ENCODE measurements around the gene MYMK.

DNA sequence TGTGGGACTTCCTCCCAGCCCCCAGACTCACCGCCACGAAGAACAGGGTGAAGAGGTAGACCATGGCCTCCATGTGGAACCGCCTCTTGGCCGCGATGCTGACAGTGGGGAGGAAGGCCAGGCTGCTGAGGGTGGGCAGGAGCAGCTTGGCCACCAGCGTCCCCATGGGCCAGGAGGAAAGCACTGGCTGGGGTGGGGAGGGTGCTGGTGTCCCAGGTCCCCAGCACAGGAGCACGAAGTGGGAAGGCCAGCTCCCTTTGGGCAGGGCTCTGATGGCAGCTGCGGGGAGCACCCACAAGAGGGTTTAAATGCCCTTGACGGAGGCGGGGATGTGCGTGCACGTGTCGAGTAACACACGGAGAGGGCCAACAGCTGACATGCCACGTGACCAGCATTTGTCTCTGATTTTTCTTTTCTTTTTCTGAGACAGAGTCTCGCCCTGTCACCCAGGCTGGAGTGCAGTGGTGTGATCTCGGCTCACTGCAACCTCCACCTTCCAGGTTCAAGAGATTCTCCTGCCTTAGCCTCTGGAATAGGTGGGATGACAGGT lies at the start of gene MYMK:
- TF ChIP-seq, protein P1, sequence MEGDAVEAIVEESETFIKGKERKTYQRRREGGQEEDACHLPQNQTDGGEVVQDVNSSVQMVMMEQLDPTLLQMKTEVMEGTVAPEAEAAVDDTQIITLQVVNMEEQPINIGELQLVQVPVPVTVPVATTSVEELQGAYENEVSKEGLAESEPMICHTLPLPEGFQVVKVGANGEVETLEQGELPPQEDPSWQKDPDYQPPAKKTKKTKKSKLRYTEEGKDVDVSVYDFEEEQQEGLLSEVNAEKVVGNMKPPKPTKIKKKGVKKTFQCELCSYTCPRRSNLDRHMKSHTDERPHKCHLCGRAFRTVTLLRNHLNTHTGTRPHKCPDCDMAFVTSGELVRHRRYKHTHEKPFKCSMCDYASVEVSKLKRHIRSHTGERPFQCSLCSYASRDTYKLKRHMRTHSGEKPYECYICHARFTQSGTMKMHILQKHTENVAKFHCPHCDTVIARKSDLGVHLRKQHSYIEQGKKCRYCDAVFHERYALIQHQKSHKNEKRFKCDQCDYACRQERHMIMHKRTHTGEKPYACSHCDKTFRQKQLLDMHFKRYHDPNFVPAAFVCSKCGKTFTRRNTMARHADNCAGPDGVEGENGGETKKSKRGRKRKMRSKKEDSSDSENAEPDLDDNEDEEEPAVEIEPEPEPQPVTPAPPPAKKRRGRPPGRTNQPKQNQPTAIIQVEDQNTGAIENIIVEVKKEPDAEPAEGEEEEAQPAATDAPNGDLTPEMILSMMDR (IDR thresholded peaks at IDR 0.05) = no peak
- TF ChIP-seq POLR2A (IDR thresholded peaks at IDR 0.05) = no peak
